GM18526 (cell line): ENCODE data around the gene FCRL5.

Source experiments
- POLR2A ChIP-seq: IDR thresholded peaks from 3 replicates; pipeline ENCODE4 v1.6.1; 2011; ENCODE audit not compliant: insufficient read length; ENCODE audit errors: extremely low read depth

FCRL5 gene

GRCh38 chr1:157551694-157552693 is at the start of gene FCRL5:
Gene FCRL5 (minus strand): TSS chr1:157552515. CDS start chr1:157552362, 153 bp downstream.
- TF ChIP-seq POLR2A, result peak; percentile 37

DNA sequence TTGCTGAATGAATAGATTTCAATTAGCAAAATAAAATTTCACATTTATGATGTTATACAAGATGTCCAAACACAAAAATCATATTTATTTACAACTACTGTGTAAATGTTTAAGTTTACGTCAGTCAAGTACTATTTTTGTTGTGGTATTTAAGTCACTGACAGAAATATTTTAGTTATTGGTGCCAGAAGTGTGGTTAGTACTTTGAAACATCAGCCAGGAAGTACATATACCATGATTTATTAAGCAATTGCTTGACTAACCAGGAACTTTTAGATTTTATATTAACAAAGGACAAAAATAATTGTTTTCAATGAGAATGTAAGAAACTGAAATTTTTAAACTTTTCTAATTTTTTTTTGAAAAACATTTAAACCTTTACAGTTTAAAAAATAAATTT is 47.9 kb upstream of the FCRL5 start:
- no peak for TF ChIP-seq POLR2A

- TF ChIP-seq POLR2A, result no peak
These were observed 45.8 kb upstream of the FCRL5 start, which contains the start of gene FCRL4 for GRCh38 chr1:157597959-157598667. Gene FCRL4 (minus strand): TSS chr1:157598085. CDS start chr1:157597944, 141 bp downstream.

DNA sequence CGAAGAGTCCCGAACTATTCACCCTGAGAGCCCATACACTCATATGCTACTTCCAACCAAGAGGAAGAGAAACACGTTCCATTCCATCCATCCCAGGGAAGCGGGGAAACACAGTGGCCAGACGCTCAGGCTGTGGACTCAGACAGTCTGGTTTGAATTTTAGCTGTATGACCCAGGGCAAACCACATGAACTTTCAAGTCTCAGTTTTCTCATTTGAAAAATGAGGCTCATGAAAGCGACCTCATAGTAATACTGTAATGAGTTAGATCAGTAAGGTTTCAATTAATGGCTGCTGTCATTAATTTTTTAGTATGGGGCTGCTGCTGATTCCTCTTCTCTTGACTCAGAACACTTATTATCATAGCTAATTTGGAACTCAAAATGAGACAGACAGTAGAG is 44.1 kb upstream of the FCRL5 start:
- TF ChIP-seq POLR2A, result no peak

DNA sequence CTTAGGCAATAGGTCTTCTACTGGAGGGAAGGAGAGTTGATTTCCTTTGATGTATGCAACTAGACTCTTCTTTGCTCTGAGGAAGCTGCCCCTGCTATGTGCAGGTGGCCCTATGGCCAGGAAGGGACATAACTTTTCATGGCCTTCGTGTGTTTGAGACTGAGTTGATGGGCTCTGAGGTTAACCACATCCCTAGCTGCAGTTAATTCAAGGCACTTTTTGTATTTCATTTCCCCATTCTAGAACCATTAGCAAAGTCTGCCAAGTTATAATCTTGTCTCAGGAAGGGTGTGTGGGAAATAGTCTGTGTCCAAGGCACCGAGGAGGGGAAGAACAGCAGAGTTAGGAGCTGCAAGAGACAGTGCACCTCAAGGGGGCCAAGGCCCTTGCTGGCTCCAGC is 43.0 kb upstream of the FCRL5 start:
- no peak for TF ChIP-seq POLR2A

- no peak for TF ChIP-seq POLR2A
These were observed 33.7 kb upstream of the FCRL5 start for GRCh38 chr1:157585984-157586383.

DNA sequence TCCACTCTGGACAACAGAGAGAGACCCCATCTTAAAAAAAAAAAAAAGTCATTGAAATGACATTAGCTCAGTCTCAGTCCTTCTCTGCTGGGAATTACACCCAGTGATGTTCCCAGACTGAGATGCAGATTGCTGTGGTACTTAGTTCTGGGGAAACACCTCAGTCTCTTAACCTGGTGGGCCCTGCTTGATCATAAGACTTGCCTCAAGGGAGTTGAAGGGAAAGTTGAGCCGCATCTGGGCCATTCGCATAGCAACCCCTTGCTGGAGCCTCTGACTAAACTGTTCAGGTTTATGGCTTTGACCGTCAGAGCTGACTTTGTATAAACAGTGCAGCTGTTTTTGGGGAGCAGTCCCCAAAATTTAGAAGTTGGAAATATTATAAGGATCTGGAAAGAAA is 32.2 kb upstream of the FCRL5 start:
- TF ChIP-seq POLR2A, result no peak

GRCh38 chr1:157580828-157581210 is 28.5 kb upstream of the FCRL5 start:
- TF ChIP-seq POLR2A, result no peak

DNA sequence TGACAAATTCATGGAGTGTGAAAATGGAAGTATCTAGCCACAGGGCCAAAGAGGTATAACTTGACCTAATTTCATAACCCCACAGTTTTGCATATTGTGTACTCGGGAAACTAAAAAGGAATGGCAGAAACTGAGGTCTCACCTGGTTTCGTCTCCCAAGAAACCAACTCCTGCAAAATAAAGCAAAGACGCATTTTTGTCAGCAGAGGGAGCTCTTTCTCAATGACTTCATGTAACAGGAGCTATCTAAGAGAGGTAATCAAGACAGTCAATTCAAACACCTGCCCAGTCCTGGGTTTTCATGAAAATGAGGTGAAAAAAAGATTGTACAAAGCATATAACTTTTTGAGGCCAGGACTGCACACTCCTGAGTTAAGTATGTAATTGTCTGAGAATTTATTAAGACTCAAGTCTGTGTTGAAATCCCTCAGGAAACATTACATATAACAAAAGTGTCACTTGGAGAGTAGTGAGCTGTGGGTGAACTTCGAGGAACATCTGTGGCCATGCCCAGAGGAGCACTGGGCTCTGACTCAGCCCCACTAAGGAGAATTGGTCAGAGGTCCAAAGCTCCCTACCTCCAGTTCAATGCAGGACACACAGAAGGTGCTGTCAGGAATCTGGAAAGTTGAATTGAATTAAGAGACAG is 28.0 kb upstream of the FCRL5 start:
- no peak for TF ChIP-seq POLR2A

DNA sequence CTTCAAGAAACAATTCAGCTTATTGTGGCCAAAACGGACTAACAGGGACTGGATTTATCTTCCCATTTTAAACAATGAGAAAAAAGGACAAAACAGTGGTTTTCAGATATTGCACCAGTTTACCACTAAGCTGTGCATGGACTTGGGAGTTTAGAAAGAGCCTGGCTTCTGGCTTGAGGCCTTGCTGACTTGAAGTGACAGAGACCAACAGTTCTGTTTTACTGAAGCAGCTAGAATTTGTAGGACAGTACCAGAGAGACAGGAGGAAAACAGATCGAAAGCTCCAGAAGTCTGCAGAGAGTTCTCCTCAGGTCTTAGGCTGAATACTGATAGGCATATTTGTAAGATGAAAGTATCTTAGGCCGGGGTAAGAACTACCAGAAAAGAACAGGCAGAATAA is 25.1 kb upstream of the FCRL5 start:
- TF ChIP-seq POLR2A, result no peak

DNA sequence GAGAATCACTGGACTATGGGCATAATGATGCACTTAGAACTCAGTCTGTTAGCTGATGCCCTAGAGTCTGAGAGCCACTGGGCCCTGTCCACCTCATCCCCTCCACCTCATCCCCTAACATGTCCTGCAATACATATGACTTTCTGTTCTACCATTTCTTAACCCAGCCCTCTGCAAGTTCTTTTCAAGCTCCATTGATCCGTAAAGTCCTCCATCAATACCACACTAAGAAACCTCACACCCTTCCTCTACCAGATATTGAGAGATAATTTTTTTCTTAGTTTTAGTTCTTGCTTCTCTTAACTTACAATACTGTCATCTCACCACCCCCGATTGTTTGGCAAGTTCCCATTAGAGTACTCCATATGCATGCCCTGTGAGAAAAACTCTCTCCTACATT is 23.4 kb upstream of the FCRL5 start:
- no peak for TF ChIP-seq POLR2A

GRCh38 chr1:157574836-157575235 is 22.5 kb upstream of the FCRL5 start:
- no peak for TF ChIP-seq POLR2A

- TF ChIP-seq POLR2A, result no peak
These were observed 14.4 kb upstream of the FCRL5 start for GRCh38 chr1:157566484-157567300.

DNA sequence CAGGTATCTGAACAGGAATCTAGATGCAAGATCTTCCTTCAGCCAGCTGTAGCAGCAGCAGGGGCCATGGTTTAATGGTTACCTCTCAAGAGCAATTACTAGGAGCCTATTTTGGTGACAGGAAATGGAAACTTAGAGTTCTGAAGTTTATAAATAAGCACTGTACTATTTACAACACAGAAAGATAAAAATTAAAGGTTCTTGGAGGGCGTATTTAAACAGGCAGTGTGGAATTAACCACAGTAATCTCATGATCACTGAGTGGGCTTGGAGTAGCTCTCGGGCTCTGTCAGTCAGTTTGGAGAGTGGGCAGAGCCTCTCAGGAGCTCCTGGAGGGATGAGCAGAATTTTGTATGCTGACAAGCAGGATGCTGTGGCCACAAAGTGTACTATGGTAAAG is 10.2 kb upstream of the FCRL5 start:
- peak; percentile 32 for TF ChIP-seq POLR2A

- TF ChIP-seq POLR2A, result no peak
These were observed 5.8 kb upstream of the FCRL5 start for GRCh38 chr1:157558119-157558518.
